Erythroblast (primary cell): ENCODE results near the gene KREMEN2.

Experiments used
- GATA1 ChIP-seq: IDR thresholded peaks from 2 replicates; pipeline ENCODE4 v1.6.1; 2011; ENCODE audit warnings: low read depth, mild to moderate bottlenecking, control low read depth, low read length, moderate library complexity
- POLR2A ChIP-seq: IDR thresholded peaks from 2 replicates; pipeline ENCODE4 v1.6.1; 2011; ENCODE audit warnings: mild to moderate bottlenecking, low read length

DNA sequence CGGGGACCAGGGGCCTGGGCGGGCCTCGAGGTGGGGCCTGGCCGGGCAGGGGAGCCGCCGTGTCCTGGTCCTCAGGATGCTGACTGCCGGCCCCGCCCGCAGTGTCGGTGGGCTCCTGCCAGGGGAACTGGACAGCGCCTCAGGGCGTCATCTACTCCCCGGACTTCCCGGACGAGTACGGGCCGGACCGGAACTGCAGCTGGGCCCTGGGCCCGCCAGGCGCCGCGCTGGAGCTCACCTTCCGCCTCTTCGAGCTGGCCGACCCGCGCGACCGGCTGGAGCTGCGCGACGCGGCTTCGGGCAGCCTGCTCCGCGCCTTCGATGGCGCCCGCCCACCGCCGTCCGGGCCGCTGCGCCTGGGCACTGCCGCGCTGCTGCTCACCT, 2.7 kb downstream of the KREMEN2 start:
- TF ChIP-seq POLR2A, result no peak
- TF ChIP-seq GATA1, result no peak
